Endothelial cell of umbilical vein (primary cell): ENCODE results near the gene NAPA.

Source experiments
- CTCF ChIP-seq, 2 donors: IDR thresholded peaks; 1 replicate in 1 of 2; 2 replicates in 1 of 2; pipeline ENCODE4 v1.5.1; 2011; ENCODE audit warnings: low read length in 2 of 2, mild to moderate bottlenecking in 2 of 2, moderate library complexity in 2 of 2, control low read depth in 1 of 2, inconsistent platforms in 1 of 2, low read depth in 1 of 2; ENCODE audit not compliant: insufficient read depth in 1 of 2; ENCODE audit errors: extremely low read depth in 1 of 2
- EZH2 ChIP-seq: IDR thresholded peaks from 2 replicates; pipeline ENCODE4 v1.6.1; 2012; ENCODE audit warnings: borderline replicate concordance, low read depth, mild to moderate bottlenecking, moderate library complexity, low read length, inconsistent platforms; ENCODE audit not compliant: severe bottlenecking
- FOS ChIP-seq: IDR thresholded peaks from 2 replicates; pipeline ENCODE4 v1.6.1; 2011; ENCODE audit warnings: mild to moderate bottlenecking, low read length, moderate library complexity, borderline replicate concordance; ENCODE audit not compliant: insufficient read depth
- MYC ChIP-seq: IDR thresholded peaks from one replicate; pipeline ENCODE4 v1.6.1; 2011; ENCODE audit warnings: mild to moderate bottlenecking, low read depth, low read length
- POLR2A ChIP-seq: IDR thresholded peaks from 2 replicates; pipeline ENCODE4 v1.6.1; 2012; ENCODE audit warnings: low read depth, mild to moderate bottlenecking, control low read depth, low read length
- POLR2AphosphoS5 ChIP-seq: IDR thresholded peaks from 2 replicates; pipeline ENCODE4 v1.6.1; 2012; ENCODE audit warnings: low read depth, mild to moderate bottlenecking, control low read depth, low read length, moderate library complexity; ENCODE audit not compliant: insufficient read depth

- no peak for TF ChIP-seq POLR2A
- no peak for TF ChIP-seq CTCF (IDR thresholded peaks at IDR 0.05; ENCODE audit: extremely low read depth in 1 of 2, insufficient read depth in 1 of 2, low read depth in 1 of 2, low read length in 2 of 2)
- no peak for TF ChIP-seq EZH2
- TF ChIP-seq FOS: no peak
- no peak for TF ChIP-seq POLR2AphosphoS5
- no peak for TF ChIP-seq MYC
Observed at GRCh38 chr19:47547199-47547598, 32.3 kb upstream of the NAPA start.
